ENCODE data around the gene SYNE1. TPM values are rescaled to one million over a fixed set of nuclear protein-coding genes. Genes with fewer than 3 reads are reported as not detected.

The SYNE1 gene
- total RNA-seq, 3 donors from 2014 or later = 16.8 to 78.6 (median 22.3) TPM

DNA sequence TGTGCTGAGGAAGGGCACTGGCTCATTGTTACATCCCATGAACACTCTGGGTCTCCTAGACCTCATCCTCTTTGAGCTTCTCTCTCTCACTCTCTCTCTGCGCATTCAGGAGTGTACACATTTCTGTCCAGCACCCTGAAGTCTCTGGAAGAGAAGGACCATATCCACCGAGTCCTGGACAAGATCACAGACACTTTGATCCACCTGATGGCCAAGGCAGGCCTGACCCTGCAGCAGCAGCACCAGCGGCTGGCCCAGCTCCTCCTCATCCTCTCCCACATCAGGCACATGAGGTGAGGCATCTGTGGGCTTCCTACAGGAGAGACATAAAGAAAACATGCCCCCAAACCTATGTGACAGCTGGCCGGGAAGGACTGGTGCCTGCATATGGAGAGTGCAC, 542.9 kb downstream of the SYNE1 start:
- Histone ChIP-seq H3K4me3 (no peak overlapping the region), H3K36me3 (ENCODE audit: low read depth) (no peaks in the 10 kb centered on the region), H3K9me3 (no peaks in the 10 kb centered on the region), H3K4me1 (ENCODE audit: low read depth) (no peaks in the 10 kb centered on the region)
- TF ChIP-seq, protein P1, sequence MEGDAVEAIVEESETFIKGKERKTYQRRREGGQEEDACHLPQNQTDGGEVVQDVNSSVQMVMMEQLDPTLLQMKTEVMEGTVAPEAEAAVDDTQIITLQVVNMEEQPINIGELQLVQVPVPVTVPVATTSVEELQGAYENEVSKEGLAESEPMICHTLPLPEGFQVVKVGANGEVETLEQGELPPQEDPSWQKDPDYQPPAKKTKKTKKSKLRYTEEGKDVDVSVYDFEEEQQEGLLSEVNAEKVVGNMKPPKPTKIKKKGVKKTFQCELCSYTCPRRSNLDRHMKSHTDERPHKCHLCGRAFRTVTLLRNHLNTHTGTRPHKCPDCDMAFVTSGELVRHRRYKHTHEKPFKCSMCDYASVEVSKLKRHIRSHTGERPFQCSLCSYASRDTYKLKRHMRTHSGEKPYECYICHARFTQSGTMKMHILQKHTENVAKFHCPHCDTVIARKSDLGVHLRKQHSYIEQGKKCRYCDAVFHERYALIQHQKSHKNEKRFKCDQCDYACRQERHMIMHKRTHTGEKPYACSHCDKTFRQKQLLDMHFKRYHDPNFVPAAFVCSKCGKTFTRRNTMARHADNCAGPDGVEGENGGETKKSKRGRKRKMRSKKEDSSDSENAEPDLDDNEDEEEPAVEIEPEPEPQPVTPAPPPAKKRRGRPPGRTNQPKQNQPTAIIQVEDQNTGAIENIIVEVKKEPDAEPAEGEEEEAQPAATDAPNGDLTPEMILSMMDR (IDR thresholded peaks at IDR 0.05) = no peak
- intact Hi-C loops (cut with DNase I, micrococcal nuclease) = no loop called here
- DNase-seq = no peak
- no peak for ATAC-seq

DNA sequence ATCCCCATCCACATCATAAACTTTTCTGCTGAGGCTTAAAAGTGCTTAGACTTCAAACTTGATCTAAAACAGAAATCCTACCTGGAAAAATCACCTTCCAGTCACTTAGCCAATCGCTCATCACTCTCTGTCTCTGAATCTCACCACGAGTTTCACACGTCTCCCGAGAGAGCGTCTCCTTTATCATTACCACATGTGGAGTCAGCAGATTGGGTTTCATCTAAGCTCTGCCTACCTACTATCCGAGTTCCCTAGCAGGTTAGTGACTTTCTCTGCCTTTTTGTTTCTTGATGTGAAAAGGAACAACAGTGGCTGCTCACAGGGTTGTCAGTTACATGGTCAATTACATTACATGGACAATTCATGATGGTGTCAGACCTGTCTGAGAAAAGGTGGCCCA, 543.5 kb downstream of the SYNE1 start:
- H3K36me3 ChIP-seq (ENCODE audit: low read depth) = no peaks in the 10 kb centered on the region
- TF ChIP-seq, protein P1 (IDR thresholded peaks at IDR 0.05) = no peak
- intact Hi-C loops (cut with DNase I, micrococcal nuclease) = no loop called here
- no peaks in the 10 kb centered on the region for H3K9me3 ChIP-seq
- ATAC-seq = no peak
- H3K4me1 ChIP-seq (ENCODE audit: low read depth) = no peaks in the 10 kb centered on the region
- DNase-seq = no peak
- H3K4me3 ChIP-seq = no peak overlapping the region

DNA sequence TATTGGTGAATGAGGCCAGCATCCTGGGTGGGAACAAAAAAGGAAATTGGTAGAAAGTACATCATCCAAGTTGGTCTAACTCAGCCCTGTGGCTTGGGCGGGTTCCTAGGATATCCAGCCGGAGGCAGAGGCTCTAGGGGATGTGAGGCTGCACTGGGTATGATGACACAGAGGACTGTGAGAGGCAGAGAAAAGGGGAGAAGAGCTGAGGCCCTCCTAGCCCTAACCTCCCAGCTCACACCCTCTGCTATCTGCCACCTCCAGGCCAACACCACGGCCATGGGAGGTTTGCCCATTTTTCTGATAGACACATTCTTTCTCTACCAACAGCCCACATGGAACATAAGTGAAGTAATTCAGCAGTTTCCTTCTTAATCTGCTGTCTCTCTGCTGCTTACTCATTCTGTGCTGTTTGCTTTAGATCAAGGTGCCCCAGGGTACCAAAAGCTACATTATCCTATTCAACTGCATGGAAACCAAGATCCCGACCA, 545.3 kb downstream of the SYNE1 start:
- intact Hi-C loops (cut with DNase I, micrococcal nuclease) = no loop called here
- TF ChIP-seq, protein P1 (IDR thresholded peaks at IDR 0.05) = no peak
- Histone ChIP-seq H3K9me3 (no peaks in the 10 kb centered on the region), H3K4me1 (ENCODE audit: low read depth) (no peaks in the 10 kb centered on the region), H3K36me3 (ENCODE audit: low read depth) (no peaks in the 10 kb centered on the region), H3K4me3 (no peak overlapping the region)
- ATAC-seq = no peak
- DNase-seq = no peak

DNA sequence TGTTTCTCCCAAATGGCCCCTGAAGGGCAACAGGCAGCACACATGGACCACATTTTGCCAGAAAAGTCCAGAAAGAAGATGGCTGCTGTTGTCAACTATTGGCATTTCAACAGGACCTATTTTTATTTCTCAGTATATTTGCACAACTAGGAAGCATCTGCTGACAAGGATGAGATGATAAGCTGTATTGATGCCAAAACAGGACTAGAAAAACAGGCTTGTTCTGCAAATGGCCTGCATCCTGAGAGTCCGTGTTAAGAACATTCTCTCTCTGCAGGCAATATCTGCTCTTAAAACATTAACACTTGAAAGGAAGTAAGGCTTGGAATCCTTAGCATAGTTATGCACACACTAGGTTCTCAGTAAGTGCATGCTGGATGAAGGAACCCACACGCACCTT, 546.0 kb downstream of the SYNE1 start:
- H3K36me3 ChIP-seq (ENCODE audit: low read depth) = no peaks in the 10 kb centered on the region
- H3K4me3 ChIP-seq = no peak overlapping the region
- H3K9me3 ChIP-seq = no peaks in the 10 kb centered on the region
- no peak for ATAC-seq
- no peaks in the 10 kb centered on the region for H3K4me1 ChIP-seq (ENCODE audit: low read depth)
- intact Hi-C loops (cut with DNase I, micrococcal nuclease) = no loop called here
- no peak for DNase-seq
- TF ChIP-seq, protein P1 (IDR thresholded peaks at IDR 0.05) = no peak

DNA sequence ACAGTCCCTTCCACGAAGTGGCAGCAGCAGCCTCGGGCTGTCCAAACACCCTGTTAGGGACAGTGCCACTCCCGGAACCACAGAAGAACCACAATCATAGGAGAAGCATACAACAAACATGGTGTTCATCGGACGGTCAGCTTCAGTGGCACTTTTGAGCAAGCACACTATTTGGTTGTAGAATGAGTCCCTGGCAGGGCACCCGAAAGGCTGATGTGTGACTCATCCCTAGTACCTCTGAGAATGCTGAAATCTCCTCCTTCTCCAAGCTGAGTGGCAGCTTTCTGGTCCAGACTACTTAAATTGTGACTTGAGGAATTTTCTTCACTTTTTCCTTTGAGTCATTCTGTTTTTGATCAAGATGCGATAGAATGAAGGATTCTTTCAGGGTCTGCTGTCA, 547.2 kb downstream of the SYNE1 start:
- Histone ChIP-seq H3K36me3 (ENCODE audit: low read depth) (no peaks in the 10 kb centered on the region), H3K4me3 (no peak overlapping the region), H3K4me1 (ENCODE audit: low read depth) (no peaks in the 10 kb centered on the region), H3K9me3 (no peaks in the 10 kb centered on the region)
- intact Hi-C loops (cut with DNase I, micrococcal nuclease) = no loop called here
- TF ChIP-seq, protein P1 (IDR thresholded peaks at IDR 0.05) = no peak
- DNase-seq = no peak
- no peak for ATAC-seq

DNA sequence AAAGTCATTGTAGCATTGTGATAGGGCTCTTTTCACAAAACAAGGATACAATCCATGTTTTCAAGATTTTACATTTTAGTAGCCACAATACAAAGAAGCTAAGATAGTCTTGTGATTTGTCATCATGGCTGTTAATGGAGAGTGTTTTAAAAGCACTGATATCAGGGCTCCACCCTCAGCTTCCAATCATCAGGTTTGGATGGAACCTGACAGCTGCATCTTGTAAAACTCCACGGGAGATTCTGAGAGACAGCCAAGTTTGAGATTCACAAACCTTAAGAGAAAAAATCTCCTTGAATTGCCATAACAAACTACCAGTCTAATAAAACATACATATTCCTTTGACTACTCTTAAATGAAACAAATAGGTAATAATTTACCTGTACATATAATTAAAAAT, 549.5 kb downstream of the SYNE1 start:
- no peaks in the 10 kb centered on the region for H3K9me3 ChIP-seq
- DNase-seq (no peak), ATAC-seq (no peak)
- no peak overlapping the region for H3K4me3 ChIP-seq
- intact Hi-C loops (cut with DNase I, micrococcal nuclease) = no loop called here
- no peaks in the 10 kb centered on the region for H3K36me3 ChIP-seq (ENCODE audit: low read depth)
- H3K4me1 ChIP-seq (ENCODE audit: low read depth) = no peaks in the 10 kb centered on the region
- TF ChIP-seq, protein P1 (IDR thresholded peaks at IDR 0.05) = no peak
